ENCODE measurements around the gene PGLYRP2.

DNA sequence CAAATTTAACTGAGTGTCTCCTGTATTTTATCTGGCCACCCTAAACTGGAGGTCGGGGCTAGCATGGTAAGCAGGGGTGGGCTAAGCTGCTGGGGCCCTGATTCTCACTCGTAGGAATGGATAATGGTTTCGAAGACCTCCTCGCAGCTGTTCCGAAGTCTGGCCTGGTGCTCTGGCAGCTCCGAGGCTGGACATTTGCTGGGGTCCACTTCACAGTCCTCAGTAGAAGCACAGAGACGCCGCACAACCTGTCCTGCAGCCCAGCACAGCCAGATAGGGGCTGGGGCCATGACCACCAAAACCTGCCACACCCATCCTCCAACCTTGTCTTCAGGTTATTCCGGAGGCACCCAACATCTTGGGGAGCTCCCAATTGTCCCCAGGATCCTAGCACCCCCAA is 23.3 kb downstream of the PGLYRP2 start:
- TF ChIP-seq TAF1 (IDR thresholded peaks at IDR 0.05; ENCODE audit: low read depth) (no peak), POLR2AphosphoS5 (IDR thresholded peaks at IDR 0.05) (no peak)
- TF ChIP-seq, protein P1, sequence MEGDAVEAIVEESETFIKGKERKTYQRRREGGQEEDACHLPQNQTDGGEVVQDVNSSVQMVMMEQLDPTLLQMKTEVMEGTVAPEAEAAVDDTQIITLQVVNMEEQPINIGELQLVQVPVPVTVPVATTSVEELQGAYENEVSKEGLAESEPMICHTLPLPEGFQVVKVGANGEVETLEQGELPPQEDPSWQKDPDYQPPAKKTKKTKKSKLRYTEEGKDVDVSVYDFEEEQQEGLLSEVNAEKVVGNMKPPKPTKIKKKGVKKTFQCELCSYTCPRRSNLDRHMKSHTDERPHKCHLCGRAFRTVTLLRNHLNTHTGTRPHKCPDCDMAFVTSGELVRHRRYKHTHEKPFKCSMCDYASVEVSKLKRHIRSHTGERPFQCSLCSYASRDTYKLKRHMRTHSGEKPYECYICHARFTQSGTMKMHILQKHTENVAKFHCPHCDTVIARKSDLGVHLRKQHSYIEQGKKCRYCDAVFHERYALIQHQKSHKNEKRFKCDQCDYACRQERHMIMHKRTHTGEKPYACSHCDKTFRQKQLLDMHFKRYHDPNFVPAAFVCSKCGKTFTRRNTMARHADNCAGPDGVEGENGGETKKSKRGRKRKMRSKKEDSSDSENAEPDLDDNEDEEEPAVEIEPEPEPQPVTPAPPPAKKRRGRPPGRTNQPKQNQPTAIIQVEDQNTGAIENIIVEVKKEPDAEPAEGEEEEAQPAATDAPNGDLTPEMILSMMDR (IDR thresholded peaks at IDR 0.05; ENCODE audit: poor library complexity, severe bottlenecking), result no peak
